Measurements from ENCODE around the gene PDGFA.

PDGFA gene

DNA sequence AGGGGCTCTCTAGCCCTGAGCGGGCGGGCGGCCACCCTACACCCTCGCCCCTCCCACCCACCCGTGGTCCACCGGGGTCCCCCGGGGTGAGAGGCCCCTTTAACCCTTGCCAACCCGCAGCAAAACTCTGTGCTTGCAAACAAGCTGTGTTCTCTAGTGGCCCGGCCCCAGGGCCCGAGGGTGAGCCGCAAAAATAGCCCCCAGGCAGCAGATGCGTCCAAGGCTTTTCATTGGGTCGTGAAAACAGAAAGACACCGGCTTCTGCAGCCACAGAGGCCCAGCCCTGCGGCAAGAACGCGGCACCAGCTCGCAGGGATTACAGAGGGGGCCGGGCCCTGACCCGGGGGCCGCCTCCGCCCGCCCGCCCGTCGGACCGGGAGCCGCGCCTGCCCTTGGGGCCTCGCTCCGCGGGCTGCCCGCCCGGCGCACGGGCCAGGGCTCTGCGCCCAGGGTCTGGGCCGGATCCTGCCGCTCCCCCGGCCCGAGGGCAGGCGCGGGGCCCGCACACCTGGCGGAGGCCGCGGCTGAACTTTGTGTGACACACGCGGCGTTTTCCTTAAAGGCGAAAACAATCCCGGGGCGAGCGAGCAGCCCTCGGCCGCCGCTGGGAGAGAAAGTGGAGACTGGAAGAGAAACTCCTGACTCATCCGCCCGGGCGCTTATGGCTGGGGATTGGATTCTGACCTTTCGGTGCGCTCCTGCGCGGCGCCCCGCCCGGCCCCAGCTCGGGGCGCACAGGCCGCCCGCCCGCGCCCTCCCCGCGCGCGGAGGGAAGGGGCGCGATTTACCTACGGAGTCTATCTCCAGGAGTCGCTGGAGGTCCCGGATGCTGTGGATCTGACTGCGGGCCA is 2.8 kb downstream of the PDGFA start:
- no peak for DNase-seq (ENCODE audit: low read depth)

DNA sequence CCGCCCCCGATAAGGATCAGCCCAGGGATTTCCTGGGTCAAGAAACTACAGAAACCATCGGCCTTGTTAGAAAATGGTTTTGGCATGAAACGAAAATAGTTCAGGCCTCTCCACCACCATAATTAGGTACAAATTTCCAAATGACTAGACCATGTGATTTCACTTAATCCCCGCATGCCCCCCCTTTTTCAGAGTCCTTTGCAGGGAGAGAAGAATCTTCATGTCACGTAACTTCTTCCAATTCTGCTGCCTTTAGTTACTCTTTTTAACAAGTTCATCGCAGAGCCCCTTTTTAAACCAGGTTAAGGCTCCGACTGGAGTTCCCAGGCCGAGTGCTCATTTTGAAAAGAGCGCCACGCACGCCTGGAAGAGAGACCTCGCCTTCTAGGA is 3.4 kb downstream of the PDGFA start:
- no peak for DNase-seq (ENCODE audit: low read depth)

DNA sequence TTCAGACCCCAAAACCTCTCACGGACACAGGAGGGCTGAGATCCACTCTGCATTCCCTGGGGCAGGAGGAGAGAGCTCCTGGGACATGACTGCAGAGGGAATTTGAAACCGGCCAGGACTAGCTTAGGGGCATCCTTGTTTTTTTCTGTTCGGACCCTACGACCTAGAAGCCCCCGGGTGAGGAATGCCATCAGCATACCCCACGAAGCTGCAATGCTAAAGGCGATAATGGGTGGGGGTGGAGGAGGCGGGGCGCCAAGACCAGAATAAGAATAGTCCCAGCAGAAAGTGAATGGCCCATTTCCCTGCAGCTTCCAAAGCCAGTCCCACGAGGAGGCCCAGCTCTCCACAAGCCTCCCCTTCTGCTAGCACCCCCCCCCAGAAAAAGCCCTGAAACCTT is 4.0 kb downstream of the PDGFA start:
- DNase-seq (ENCODE audit: low read depth) = no peak

DNA sequence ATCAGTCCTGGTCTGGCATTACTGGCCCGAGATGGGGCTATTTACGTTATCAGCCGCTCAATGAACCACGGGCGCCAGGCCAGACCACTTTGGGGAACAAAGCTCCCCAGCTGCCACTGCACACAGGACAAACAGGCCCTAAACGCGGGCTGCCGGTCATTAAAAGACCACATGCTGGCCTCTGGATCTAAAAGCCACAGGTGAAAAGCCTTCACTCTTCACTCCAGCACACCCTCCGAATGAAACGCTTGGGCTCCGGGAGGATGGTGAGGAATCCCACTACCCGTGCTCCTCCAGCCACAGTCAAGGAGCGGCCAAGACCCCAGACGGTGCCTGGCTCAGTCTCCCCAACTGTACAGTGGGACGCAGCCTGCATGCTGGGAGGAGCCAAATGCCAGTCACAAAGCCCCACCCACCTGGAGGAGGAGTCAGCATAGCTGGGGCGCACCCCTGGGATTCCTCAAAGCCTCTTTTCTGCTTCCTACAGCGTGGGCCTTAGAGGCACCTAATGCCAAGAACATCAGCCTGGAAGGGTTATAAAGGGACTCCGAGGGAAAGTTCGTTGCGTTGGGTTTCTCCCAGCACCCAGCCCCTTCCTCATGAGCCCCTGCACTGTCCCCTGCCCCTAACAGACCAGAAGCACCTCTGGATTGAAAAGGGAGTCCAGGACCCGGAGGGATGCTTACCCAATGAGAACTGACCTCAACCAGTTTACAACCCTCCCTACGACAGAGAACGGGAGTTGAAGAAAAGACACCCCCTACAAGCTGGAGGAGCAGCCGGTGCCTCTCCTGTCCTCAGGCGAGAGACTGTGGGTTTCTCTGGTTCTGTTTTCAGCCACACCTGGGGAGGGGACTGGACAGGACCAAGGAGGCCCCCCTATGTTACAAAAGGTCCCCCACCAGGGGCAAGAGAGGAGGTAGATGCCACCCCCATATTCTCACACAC is 4.7 kb downstream of the PDGFA start:
- DNase-seq (ENCODE audit: low read depth) = no peak

DNA sequence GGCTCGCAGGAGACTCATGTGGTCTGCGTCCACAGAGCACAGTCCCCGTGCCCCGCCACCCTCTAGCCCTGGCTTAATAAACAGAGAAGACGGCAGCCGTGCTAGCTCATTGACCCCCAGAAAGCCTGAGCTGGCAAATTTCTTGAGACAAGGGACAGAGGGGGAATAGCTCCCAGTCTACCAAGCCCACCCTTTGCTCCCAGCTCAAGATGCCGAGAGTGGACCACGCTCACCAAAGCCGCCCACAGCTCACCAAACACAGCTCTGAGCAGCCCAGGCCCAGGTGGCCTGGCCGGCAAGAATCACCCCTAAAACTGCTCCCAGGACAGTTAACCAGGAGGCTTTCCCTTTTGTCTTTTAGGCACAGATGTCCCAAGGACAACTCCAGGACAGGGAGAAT is 5.4 kb downstream of the PDGFA start:
- no peak for DNase-seq (ENCODE audit: low read depth)

DNA sequence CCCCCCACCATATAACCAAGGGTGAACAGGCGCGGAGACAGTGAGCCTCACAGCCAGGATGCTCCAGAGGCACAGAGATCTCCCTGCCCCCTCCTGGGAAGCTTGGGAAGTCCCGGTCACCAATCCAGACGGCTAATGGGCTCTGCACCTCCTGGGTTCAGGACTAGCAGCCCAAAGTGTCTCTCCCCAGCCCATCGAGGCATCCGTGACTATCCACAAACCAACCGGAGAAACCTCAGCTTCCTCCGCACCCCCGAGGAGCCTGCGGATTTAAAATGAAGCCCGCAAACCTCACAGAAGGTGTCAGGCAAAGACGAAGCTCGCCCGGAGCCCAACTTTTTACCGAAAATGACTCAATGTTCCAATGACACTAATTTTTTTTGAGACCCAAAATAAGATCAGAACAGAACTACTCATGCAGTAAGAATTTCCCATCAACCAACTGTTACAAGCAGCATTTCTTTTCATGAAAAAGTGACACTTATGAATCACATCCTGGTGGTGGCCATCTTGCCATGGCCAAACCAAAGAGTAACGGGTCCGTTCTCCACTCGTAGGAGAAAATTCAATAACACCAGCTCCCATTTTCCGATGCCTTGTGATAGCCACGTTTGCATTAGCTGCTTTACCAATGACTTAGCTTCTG is 6.0 kb downstream of the PDGFA start:
- DNase-seq (ENCODE audit: low read depth) = no peak

DNA sequence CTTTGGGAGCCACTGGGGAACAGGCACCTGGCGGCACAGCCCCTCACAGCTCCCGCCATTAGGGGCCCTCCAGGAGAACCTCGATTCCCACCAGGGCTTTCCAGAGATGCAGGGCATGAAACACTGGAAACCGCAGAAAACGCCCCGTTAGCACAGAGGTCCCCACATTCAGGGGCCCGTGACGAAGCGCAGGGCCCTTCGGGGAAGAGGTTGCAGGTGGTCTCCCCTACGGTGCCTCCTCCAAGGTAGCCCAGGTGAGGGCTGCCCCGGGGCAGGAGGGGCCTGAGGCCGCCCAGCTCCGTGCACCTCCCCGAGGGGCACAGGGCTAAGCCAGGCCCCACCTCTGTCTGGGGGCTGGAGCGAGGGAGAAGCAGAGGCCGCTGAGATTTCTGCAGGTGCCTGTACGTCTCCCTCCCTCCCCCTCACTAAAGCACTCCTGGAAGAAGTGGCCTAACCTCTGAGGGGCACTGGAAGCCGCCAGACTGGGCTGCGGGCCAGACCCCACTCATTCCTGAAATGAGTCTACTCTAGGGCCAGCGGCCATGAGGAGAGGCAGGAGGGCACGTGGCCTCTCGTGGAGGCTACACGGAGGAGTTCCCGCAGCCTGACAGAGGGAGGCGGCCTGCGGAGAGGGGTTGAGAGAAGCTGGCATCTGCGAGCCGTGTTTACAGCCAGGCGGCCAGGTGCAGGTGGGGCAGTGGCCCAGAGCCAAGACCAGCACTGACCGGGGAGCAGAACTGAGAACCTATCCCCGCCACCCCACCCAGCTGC is 6.9 kb downstream of the PDGFA start:
- no peak for DNase-seq (ENCODE audit: low read depth)

DNA sequence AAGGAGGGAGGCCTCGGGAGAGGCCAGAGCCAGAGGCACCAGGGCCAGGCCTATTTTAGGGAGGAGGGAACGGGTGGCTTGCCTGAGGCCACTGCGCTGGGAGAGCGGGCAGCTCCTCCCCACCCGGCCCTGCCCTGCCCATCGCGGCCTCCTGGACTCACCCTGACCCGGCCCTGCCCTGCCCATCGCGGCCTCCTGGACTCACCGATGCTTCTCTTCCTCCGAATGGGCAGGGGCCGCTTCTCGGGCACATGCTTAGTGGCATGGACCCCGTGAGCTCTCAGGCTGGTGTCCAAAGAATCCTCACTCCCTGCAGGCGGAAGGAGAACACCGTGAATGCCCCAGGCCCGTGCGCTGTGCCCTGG is 7.5 kb downstream of the PDGFA start:
- no peak for DNase-seq (ENCODE audit: low read depth)

DNA sequence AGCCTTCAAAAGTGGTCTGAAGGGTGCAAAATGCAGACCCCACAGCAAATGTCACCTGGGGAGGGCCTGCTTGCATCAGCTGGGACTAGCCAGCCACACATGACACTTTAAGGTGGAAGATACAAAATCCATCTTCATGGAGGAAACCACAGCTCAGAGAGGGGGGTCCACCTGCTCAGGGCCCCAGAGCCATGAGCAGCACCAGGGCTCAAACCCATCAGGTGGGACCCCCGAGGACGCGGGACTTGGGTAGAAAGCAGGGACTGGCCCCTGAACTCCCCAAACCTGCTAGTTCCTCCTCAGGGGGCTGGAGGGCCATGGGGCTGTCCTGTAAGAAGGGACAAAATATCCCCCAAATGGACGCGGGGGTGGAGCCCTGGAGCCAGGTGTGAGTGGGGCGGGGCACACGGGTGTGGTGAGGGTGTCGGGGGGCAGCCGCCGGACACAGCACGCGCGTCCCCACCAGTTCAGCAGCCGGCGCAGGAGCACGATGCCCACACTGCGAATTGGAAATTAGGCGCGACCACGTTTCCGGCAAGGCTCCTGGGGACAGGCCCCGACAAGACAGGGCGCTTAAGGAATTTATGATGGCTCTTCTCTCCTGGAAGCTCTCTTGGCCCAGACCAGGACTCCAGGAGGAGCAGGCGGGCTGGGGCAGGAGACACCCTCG is 8.0 kb downstream of the PDGFA start:
- DNase-seq (ENCODE audit: low read depth) = no peak

DNA sequence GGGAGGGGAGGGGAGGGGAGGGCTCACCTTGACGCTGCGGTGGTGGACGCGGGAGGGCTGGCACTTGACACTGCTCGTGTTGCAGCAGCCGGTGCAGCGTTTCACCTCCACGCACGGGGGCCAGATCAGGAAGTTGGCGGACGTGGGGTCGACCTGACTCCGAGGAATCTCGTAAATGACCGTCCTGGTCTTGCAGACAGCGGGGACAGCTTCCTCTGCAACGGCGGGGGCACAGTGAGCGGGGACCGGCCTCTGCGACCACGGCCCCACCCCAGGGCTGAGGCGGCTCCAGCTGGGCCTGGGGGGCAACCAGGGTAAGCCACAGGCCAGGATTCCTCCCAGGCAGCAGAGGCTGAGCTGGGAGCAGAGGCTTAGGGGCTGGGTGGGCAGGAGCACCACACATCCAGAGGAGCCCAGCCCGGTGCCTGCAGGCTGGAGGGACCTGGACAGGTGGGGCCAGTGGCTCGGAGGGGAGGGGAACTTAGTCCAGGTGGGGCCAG is 8.8 kb downstream of the PDGFA start:
- no peak for DNase-seq (ENCODE audit: low read depth)

DNA sequence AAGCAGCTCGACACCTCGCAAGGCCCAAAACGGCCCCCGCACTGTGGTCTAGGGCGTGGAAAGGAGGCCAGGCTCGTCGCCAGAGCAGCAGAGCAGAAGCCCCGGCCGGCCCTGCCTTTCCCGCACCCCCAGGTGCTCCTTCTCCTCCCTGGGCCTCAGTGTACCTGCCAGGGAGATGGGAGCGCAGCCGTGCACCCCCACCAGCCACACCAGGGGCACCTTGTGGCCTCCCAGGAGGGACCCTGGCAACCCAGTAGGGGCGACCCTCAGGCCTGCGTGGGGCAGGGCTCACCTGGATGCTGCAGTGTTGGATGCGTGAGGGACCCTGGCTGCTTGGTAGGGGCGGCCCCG is 9.5 kb downstream of the PDGFA start:
- no peak for DNase-seq (ENCODE audit: low read depth)

DNA sequence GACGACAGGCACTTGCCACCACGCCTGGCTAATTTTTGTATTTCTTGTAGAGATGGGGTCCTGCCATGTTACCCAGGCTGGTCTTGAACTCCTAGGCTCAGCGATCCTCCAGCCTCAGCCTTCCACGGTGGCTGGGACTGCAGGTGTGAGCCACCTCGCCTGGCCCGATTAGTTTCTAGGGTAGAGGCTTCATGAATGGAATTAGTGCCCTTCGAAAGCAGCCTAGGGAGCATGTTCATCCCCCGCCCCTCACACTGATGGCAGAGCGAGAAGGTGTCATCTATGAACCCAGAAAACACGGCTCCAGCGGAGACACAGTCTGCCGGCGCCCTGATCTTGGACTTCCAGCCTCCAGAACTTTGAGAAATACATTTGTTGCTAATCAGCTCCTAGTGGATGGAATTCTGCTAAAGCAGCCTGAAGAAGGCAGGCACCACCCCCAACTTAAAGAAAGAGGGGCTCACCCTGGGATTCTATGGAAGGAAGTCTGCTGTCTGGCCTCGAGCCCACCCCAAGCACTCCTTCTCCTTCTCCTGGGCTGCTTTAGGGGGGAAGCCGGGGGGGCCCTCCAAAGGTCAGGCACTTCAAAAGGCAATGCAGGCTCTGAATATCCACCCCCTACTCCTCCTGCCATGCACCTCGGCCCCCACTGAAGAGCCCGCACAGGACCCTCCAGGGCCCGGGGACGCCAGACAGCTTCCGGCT is 10.1 kb downstream of the PDGFA start:
- DNase-seq (ENCODE audit: low read depth) = no peak

DNA sequence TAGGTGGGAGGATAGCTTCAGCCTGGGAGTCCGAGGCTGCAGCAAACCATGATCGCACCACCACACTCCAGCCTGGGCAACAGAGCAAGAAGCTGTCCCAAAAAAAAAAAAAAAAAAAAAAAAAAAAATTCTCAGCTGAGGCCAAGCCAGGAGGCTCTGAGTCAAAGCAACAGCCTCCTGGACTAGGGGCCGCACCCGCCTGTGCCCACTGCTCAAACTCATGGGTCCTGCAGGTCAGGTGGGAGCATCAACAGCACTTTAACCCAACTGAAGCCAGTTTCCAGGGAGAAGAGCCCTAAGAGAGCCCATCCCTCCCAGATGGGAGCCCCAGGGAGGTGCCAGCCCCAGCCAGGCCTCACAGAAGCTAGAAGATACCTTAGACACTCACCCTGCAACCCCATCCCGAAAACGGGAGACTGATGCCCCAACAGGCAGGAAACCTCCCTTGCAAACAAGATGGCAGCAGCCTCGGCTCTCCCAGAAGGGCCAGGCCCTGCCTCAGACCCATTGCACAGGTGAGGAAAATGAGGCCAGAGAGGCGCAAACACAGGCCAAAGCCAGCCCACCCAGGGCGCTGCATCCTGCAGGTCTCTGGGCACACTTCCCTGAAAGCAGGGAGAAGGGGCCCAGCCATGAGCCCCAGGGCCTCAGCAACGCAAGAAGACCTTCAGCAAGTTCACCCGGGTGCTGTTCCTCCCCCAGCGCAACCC is 11.0 kb downstream of the PDGFA start:
- no peak for DNase-seq (ENCODE audit: low read depth)

DNA sequence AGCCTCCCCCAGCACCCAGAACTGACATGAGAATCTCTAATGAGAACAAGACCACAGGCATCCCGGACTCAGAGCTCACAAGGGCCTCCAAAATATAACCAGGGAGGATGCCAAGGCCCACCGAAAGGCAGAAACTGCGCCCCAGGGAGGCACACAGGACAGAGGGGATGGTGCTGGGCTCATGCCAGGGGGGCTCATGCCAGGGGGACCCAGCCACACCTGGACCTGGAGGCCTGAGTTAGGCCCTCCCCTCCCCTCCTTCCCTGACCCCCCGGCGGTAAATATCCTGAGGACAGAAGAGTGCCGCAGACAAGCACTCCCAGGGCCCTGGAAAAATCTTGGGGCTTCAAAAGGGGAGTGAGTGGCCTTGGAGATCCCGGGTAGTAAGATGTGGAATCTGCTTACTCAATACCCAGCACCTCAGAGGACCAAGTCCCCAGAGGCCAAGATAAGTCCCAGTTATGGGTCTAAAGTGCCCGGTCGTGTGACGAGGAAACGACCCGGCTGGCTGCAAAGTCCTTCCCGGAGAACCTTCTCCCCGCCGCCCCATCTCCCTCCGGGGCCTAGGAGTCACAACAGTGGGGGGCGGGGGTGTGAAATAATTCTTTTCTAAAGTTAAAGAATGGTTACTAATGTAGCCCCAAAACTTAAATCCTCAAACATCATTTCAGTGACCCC is 11.9 kb downstream of the PDGFA start:
- no peak for DNase-seq (ENCODE audit: low read depth)

DNA sequence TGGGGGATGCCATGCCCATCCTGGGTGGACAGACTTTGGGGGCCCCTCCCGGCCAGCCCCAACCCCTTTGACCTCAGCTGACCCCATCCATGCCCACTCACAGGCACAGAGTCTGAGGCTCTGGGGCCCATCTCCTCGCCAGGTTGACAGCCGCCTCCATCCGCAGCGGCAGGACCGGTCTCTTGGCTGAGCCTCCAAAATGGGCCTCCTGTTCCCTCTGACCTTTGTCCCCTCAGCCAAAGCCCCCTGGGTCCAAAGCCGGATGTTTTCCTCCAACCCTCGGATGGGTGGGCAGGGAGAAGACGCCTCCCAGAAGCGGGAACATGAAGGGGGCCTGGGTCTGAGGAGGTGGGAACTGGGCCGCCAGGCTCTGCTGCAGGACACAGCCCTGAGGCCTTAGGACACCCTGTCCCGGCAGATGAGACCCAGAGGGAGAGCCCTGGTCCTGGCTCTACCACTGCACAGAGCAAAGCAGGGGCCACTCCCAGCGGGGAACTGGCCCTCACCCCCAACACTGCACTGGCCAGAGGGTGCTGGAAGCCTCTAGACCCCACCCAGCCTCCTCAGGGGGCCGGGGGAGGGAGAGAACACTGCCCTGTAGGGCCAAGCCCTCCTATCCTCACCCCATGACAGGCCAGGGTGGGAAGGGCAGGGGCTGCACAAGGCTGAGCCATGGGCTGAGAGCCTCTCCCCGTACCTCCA is 12.6 kb downstream of the PDGFA start:
- no peak for DNase-seq (ENCODE audit: low read depth)

DNA sequence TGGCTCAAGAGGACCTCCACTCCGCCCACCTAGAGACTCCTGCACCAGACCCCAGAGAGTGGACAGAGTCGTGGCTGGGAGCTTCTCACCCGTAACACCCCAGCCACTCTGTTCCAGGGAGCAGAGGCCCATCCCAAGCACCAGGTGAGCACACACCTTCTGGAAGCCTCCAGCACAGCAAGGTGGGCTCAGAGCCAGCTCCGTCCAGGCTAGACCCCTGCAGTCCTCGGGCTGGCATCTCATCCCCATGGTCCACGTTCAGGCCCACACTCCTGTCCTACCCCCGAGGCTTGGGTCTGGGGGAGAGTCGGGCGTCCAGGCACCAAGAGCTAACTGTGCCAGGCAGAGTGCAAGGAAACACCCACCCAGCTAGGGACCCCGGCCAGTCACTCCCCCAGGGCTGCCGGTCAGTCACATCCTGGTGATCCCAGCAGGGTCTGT is 13.2 kb downstream of the PDGFA start:
- DNase-seq (ENCODE audit: low read depth) = no peak

DNA sequence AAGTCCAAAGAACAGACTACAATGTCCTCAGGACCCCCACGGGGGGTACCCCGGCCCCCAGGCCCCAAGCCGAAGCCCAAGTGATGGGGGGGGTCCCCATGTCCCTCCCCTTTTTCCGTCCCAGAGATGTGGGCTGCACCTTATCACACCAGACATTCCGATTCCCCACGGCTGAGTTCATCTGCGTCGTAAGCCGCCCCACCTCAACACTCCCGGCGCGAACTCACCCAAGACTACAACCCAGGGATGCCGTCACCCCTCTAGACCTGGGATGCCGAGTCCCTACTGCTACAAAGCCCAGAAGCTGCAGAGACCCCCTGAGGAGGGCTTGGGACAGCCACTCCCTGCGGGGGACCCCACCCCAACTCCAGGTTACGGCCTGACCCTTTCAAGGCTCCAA is 14.5 kb downstream of the PDGFA start:
- no peak for DNase-seq (ENCODE audit: low read depth)

DNA sequence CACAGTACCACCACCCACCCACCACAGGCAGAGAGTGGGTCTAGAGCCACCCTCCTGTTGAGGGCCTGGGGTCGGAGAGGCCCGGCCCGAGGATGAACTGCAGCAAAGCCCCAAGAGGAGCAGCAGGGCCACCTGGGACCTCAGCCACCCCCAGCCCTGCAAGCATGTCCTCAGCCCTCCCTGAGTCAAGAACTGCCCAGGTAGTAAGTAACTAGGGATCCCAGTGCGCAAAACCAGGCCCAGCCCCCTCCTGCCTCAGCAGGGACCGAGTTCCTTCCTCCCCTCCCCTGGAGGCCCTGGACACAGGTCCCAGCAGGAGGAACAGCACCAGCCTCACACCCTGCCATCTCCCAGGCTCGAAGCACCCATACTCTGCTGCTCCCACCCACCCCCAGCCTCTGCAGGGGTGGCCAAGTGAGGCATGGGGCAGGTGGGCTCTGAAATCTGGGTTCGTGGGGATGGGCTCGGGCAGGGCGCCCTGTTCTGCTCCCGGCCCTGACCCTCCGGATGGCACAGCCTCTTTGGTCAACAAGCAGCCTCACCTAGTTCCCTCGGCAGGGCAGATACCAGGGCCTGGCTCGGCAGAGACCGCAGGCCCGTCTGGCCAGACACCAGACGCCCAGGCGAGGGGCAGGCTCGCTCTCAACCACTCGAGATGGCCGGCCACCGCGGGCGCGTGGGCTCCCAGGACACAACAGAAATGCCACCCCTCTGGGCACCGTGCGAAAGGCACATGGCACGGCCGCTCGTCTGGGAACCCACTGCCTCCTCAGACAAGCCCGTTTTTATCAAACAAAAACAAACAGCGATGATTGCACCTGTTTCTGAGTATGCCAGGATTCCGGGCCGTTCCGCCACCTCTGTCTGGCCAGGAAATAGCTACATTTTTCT is 15.2 kb downstream of the PDGFA start:
- no peak for DNase-seq (ENCODE audit: low read depth)
